ENCODE data around the gene ACE2. TPM values are rescaled to one million over a fixed set of nuclear protein-coding genes. Genes with fewer than 3 reads are reported as not detected.
A peak's percentile ranks its signal among the peaks of the same experiment; 100 is the strongest.

The ACE2 gene
- total and polyA plus RNA-seq, 7 experiments from 2014 or later = not detected

DNA sequence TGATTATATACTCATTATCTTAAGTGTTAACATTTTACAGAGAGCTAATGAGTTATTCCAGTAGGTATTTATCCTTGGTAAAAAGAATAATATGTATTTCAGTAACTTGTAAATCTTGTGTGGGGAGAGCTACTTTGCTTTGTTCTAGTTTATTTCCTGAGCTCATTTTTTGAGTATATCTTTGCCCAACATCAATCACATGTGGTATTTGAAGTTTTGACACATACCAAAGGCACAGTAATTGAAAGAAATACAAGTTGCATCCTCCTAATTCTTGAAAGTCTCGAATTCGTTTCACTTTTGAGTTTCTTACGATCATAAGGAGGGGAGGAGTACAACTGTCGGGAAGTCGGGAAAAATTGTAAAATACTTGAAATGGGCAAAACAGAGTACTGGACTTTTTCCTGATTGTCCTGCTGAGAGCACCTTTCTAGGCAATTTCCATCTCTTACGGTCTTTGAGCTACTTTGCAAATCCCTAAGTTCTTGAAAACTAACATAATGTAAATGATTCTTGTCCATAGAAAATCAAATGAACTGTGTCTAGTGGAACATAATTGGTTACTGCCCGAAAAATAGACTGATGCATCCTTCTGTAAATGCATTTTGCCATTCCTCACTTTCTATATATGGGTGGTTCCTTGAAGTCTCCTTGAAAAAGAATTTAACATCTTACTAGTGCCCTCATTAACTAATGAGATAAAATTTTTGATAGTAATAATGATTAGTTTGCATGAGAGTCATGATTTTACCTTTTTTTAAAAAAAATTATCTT is 43.2 kb upstream of the ACE2 start:
- Histone ChIP-seq H3K36me3 (ENCODE audit: control insufficient read depth in 2 of 3, insufficient read depth in 3 of 3, low read length in 3 of 3) (no peaks in the 10 kb centered on the region), H3K27ac (ENCODE audit: low read depth, low read length) (no peak overlapping the region), H3K4me3 (ENCODE audit: low read length) (no peak overlapping the region), H3K9me3 (ENCODE audit: control insufficient read depth in 2 of 3, low read length in 3 of 3) (no peaks in the 10 kb centered on the region), H3K27me3 (ENCODE audit: control insufficient read depth in 2 of 2, insufficient read depth in 2 of 2, low read length in 2 of 2) (no peaks in the 10 kb centered on the region), H3K4me1 (ENCODE audit: control insufficient read depth in 2 of 2, insufficient read depth in 2 of 2, low read length in 2 of 2) (no peaks in the 10 kb centered on the region)
- H3K9me3 Mint-ChIP-seq = peaks cover 0 to 2% (median 0%) of the 10 kb centered on the region in 11 donors
- POLR2A ChIA-PET = no interaction called here
- H3K27me3 Mint-ChIP-seq = peaks cover 0 to 7% (median 0%) of the 10 kb centered on the region in 5 donors
- DNase-seq = peak in 4 of 9 donors; percentile 0 to 12 (median 10)
- CTCF ChIA-PET = no interaction called here
- peak overlapping the region in 4 of 9 donors; percentile 6 to 66 (median 14) for H3K27ac Mint-ChIP-seq
- peak overlapping the region in 8 of 10 donors; percentile 45 to 76 (median 64) for H3K4me3 Mint-ChIP-seq
- H3K36me3 Mint-ChIP-seq = peaks cover 0 to 2% (median 0%) of the 10 kb centered on the region in 5 donors
- intact Hi-C loops (cut with micrococcal nuclease) = no loop called here
- no peak for ATAC-seq
- H3K4me1 Mint-ChIP-seq = peaks cover 4 to 24% (median 16%) of the 10 kb centered on the region in 7 donors

DNA sequence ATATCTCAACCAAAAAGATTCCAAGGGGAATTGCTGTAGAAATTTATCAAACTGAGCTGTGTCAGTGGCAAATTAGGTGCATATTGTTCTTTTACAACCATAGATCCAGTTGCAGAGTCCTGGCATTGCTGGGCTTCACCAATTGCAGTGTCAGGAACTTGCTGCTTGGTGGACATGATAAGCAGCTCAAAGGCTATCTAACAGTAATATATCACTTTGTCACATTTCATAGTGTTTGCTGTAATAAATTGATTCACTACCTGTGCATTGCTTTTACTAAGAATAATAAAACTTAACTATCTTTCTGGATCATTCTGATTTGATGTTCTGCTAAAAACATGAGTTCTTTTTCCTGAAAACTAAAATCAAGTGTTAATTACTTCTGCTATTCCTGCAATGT is 30.9 kb upstream of the ACE2 start:
- Histone ChIP-seq H3K9me3 (ENCODE audit: control insufficient read depth in 2 of 3, low read length in 3 of 3) (no peaks in the 10 kb centered on the region), H3K27ac (ENCODE audit: low read depth, low read length) (no peak overlapping the region), H3K4me1 (ENCODE audit: control insufficient read depth in 2 of 2, insufficient read depth in 2 of 2, low read length in 2 of 2) (no peaks in the 10 kb centered on the region), H3K36me3 (ENCODE audit: control insufficient read depth in 2 of 3, insufficient read depth in 3 of 3, low read length in 3 of 3) (no peaks in the 10 kb centered on the region), H3K4me3 (ENCODE audit: low read length) (no peak overlapping the region), H3K27me3 (ENCODE audit: control insufficient read depth in 2 of 2, insufficient read depth in 2 of 2, low read length in 2 of 2) (no peaks in the 10 kb centered on the region)
- H3K27me3 Mint-ChIP-seq = peaks cover 0 to 5% (median 0%) of the 10 kb centered on the region in 5 donors
- intact Hi-C loops (cut with micrococcal nuclease) = no loop called here
- CTCF ChIA-PET = no interaction called here
- ATAC-seq (no peak), DNase-seq (no peak)
- H3K36me3 Mint-ChIP-seq = no peaks in the 10 kb centered on the region
- no peaks in the 10 kb centered on the region for H3K9me3 Mint-ChIP-seq
- H3K4me3 Mint-ChIP-seq = no peak overlapping the region
- H3K27ac Mint-ChIP-seq = no peak overlapping the region
- POLR2A ChIA-PET = no interaction called here
- H3K4me1 Mint-ChIP-seq = peaks cover 0 to 3% (median 0%) of the 10 kb centered on the region in 7 donors

DNA sequence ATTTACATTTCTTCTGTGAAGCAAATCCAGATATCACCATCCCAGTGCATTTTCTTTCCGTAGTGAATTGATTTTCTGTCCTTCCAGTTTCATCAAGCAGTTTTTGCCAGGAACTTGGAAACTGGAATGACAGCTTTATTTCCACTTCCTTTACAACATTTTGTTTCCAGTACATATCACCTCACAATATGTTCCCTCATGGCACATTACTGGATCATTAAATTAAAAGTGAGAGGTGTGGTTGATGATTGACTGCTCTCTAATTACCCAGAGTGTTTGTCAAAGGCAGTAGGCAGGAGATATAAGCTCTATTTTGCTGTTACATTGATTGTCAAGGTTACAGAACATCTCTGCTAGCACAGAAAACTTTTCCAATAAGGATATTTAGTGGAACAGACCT is 22.3 kb upstream of the ACE2 start:
- no peaks in the 10 kb centered on the region for H3K9me3 ChIP-seq (ENCODE audit: control insufficient read depth in 2 of 3, low read length in 3 of 3)
- CTCF ChIA-PET = no interaction called here
- H3K27me3 Mint-ChIP-seq = no peaks in the 10 kb centered on the region
- H3K27ac Mint-ChIP-seq = no peak overlapping the region
- no peaks in the 10 kb centered on the region for H3K36me3 Mint-ChIP-seq
- POLR2A ChIA-PET = no interaction called here
- no peak for DNase-seq
- peaks cover 0 to 5% (median 0%) of the 10 kb centered on the region in 11 donors for H3K9me3 Mint-ChIP-seq
- no peak overlapping the region for H3K4me3 Mint-ChIP-seq
- no peaks in the 10 kb centered on the region for H3K36me3 ChIP-seq (ENCODE audit: control insufficient read depth in 2 of 3, insufficient read depth in 3 of 3, low read length in 3 of 3)
- H3K4me1 Mint-ChIP-seq = no peaks in the 10 kb centered on the region
- H3K4me3 ChIP-seq (ENCODE audit: low read length) = no peak overlapping the region
- no peaks in the 10 kb centered on the region for H3K27me3 ChIP-seq (ENCODE audit: control insufficient read depth in 2 of 2, insufficient read depth in 2 of 2, low read length in 2 of 2)
- no peaks in the 10 kb centered on the region for H3K4me1 ChIP-seq (ENCODE audit: control insufficient read depth in 2 of 2, insufficient read depth in 2 of 2, low read length in 2 of 2)
- intact Hi-C loops (cut with micrococcal nuclease) = no loop called here
- ATAC-seq = no peak
- H3K27ac ChIP-seq (ENCODE audit: low read depth, low read length) = no peak overlapping the region

DNA sequence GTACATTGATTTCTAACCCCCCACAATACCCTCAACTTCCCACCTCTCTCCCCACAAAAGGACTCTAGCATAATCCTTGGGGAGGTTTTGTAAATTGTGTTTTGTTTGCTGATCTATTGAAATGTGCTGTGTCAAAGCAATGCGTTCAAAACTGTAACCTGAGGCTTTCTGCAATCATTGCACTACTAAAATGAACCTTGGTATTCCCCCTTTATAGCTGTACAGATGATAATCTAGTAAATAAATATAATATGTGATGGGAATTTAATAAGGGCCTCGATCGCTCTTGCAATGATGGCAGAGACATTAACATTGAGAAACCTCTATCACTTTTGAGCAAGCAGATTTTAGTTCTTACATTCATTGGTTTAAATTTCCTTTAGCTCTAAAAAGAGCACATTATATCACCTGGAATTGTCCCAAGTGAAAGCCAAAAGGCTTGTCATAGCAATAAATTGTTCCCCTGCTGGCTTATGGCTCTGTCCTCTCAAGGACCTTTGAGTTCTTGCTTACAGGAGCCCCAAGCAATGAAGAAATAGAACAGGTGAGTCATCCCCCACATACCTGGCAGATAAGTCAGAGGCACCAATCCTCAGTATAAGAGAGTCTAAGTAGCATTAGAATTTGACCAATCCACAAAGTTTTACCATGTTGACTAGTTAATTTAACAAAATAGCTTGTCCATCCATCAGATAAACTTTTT is 18.4 kb upstream of the ACE2 start:
- Mint-ChIP-seq H3K4me1 (no peaks in the 10 kb centered on the region), H3K36me3 (no peaks in the 10 kb centered on the region), H3K27me3 (peaks cover 0 to 6% (median 3%) of the 10 kb centered on the region in 5 donors), H3K27ac (no peak overlapping the region), H3K9me3 (peaks cover 0 to 2% (median 0%) of the 10 kb centered on the region in 11 donors), H3K4me3 (no peak overlapping the region)
- no peak overlapping the region for H3K27ac ChIP-seq (ENCODE audit: low read depth, low read length)
- no peak overlapping the region for H3K4me3 ChIP-seq (ENCODE audit: low read length)
- DNase-seq (no peak), ATAC-seq (no peak)
- CTCF ChIA-PET = no interaction called here
- H3K27me3 ChIP-seq (ENCODE audit: control insufficient read depth in 2 of 2, insufficient read depth in 2 of 2, low read length in 2 of 2) = no peaks in the 10 kb centered on the region
- no peaks in the 10 kb centered on the region for H3K36me3 ChIP-seq (ENCODE audit: control insufficient read depth in 2 of 3, insufficient read depth in 3 of 3, low read length in 3 of 3)
- no peaks in the 10 kb centered on the region for H3K9me3 ChIP-seq (ENCODE audit: control insufficient read depth in 2 of 3, low read length in 3 of 3)
- intact Hi-C loops (cut with micrococcal nuclease) = no loop called here
- H3K4me1 ChIP-seq (ENCODE audit: control insufficient read depth in 2 of 2, insufficient read depth in 2 of 2, low read length in 2 of 2) = no peaks in the 10 kb centered on the region
- POLR2A ChIA-PET = no interaction called here

DNA sequence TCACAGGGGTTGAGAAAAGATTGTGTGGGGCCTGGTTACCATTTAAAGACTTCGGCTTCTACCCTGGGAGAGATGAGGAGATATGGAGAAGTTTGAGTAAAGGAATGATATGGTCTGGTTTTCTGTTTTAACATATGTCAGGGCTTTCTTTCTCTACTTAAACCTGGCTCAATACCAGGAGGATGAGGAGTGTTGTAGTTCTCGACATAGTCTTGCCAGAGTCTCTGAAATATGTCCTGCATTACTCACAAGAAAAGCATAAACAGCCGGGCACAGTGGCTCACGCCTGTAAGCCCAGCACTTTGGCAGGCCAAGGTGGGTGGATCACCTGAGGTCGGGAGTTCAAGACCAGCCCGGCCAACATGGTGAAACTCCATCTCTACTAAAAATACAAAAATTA is 16.4 kb upstream of the ACE2 start:
- H3K4me3 ChIP-seq (ENCODE audit: low read length) = no peak overlapping the region
- intact Hi-C loops (cut with micrococcal nuclease) = no loop called here

DNA sequence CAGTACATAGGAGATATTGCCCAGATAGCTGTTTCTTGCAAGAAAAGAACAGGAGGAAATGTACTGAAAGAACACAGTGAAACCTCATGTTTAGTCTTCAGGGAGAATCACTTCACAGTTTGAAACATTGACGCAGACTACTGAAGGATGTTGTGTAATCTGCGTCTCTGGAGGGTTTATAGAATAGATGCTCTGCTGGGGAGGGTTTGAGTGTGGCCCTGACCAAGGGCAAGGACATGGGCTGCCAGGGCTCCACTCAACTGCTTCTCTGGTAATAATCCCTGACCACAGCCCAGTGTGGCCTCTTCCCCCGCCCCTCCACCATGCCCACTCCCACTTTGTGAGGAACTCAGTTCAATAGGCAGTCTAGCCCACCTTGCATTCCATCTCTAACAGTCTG is 15.8 kb upstream of the ACE2 start:
- POLR2A ChIA-PET = no interaction called here
- Histone ChIP-seq H3K36me3 (ENCODE audit: control insufficient read depth in 2 of 3, insufficient read depth in 3 of 3, low read length in 3 of 3) (no peaks in the 10 kb centered on the region), H3K4me1 (ENCODE audit: control insufficient read depth in 2 of 2, insufficient read depth in 2 of 2, low read length in 2 of 2) (no peaks in the 10 kb centered on the region), H3K4me3 (ENCODE audit: low read length) (no peak overlapping the region), H3K27me3 (ENCODE audit: control insufficient read depth in 2 of 2, insufficient read depth in 2 of 2, low read length in 2 of 2) (no peaks in the 10 kb centered on the region), H3K9me3 (ENCODE audit: control insufficient read depth in 2 of 3, low read length in 3 of 3) (no peaks in the 10 kb centered on the region), H3K27ac (ENCODE audit: low read depth, low read length) (no peak overlapping the region)
- intact Hi-C loops (cut with micrococcal nuclease) = no loop called here
- no peak overlapping the region for H3K4me3 Mint-ChIP-seq
- CTCF ChIA-PET = no interaction called here
- no peak for ATAC-seq
- DNase-seq = no peak
- H3K9me3 Mint-ChIP-seq = no peaks in the 10 kb centered on the region
- no peaks in the 10 kb centered on the region for H3K36me3 Mint-ChIP-seq
- no peak overlapping the region for H3K27ac Mint-ChIP-seq
- peaks cover 0 to 6% (median 4%) of the 10 kb centered on the region in 5 donors for H3K27me3 Mint-ChIP-seq
- H3K4me1 Mint-ChIP-seq = no peaks in the 10 kb centered on the region

More for the DNA sequence above, 16.4 kb upstream of the ACE2 start:
- ChIA-PET CTCF (no interaction called here), POLR2A (no interaction called here)
- H3K4me3 Mint-ChIP-seq = no peak overlapping the region
- no peaks in the 10 kb centered on the region for H3K36me3 Mint-ChIP-seq
- H3K9me3 ChIP-seq (ENCODE audit: control insufficient read depth in 2 of 3, low read length in 3 of 3) = no peaks in the 10 kb centered on the region
- DNase-seq = no peak
- no peaks in the 10 kb centered on the region for H3K27me3 ChIP-seq (ENCODE audit: control insufficient read depth in 2 of 2, insufficient read depth in 2 of 2, low read length in 2 of 2)
- no peak for ATAC-seq
- H3K4me1 ChIP-seq (ENCODE audit: control insufficient read depth in 2 of 2, insufficient read depth in 2 of 2, low read length in 2 of 2) = no peaks in the 10 kb centered on the region
- H3K27me3 Mint-ChIP-seq = peaks cover 0 to 6% (median 4%) of the 10 kb centered on the region in 5 donors
- no peak overlapping the region for H3K27ac Mint-ChIP-seq
- H3K4me1 Mint-ChIP-seq = no peaks in the 10 kb centered on the region
- H3K36me3 ChIP-seq (ENCODE audit: control insufficient read depth in 2 of 3, insufficient read depth in 3 of 3, low read length in 3 of 3) = no peaks in the 10 kb centered on the region
- H3K9me3 Mint-ChIP-seq = no peaks in the 10 kb centered on the region
- H3K27ac ChIP-seq (ENCODE audit: low read depth, low read length) = no peak overlapping the region

DNA sequence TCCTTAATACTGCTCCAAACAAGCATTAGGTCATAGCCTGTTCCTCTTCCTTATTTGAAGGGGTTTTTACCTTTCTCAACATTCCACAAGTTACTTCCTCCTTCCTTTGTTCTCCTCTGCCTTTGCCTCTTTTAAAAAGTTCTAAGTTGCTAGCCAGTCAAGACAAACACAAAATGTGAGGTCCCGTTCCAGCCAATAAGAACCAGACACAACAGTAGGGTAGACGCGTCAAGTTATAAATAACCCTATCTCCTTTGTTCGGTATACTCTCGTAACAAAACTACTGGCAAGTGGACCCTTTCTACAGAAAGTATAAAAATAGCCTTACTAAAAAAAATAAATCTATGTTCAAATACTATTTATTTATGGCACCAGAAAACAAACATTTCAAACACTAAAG is 6.3 kb upstream of the ACE2 start:
- Histone ChIP-seq H3K9me3 (ENCODE audit: control insufficient read depth in 2 of 3, low read length in 3 of 3) (no peaks in the 10 kb centered on the region), H3K4me3 (ENCODE audit: low read length) (no peak overlapping the region), H3K4me1 (ENCODE audit: control insufficient read depth in 2 of 2, insufficient read depth in 2 of 2, low read length in 2 of 2) (no peaks in the 10 kb centered on the region), H3K36me3 (ENCODE audit: control insufficient read depth in 2 of 3, insufficient read depth in 3 of 3, low read length in 3 of 3) (no peaks in the 10 kb centered on the region), H3K27ac (ENCODE audit: low read depth, low read length) (no peak overlapping the region), H3K27me3 (ENCODE audit: control insufficient read depth in 2 of 2, insufficient read depth in 2 of 2, low read length in 2 of 2) (no peaks in the 10 kb centered on the region)
- no peak for DNase-seq
- Mint-ChIP-seq H3K4me3 (no peak overlapping the region), H3K27ac (no peak overlapping the region), H3K4me1 (no peaks in the 10 kb centered on the region), H3K9me3 (peaks cover 0 to 8% (median 0%) of the 10 kb centered on the region in 11 donors), H3K36me3 (no peaks in the 10 kb centered on the region), H3K27me3 (peaks cover 0 to 9% (median 6%) of the 10 kb centered on the region in 5 donors)
- ATAC-seq = no peak
- POLR2A ChIA-PET = no interaction called here
- intact Hi-C loops (cut with micrococcal nuclease) = no loop called here
- CTCF ChIA-PET = no interaction called here

Data from naive thymus-derived CD4-positive, alpha-beta T cell (primary cell).